Ishikawa (cell line): ENCODE measurements around the gene CR1.

Experiments
- EP300 ChIP-seq: IDR thresholded peaks from 2 replicates; pipeline ENCODE4 v1.6.1; 2012; ENCODE audit warnings: borderline replicate concordance
- MAX ChIP-seq: IDR thresholded peaks from 2 replicates; pipeline ENCODE4 v1.6.1; 2012
- RAD21 ChIP-seq: IDR thresholded peaks from 2 replicates; pipeline ENCODE4 v1.6.1; 2012; ENCODE audit warnings: low read depth
- REST ChIP-seq: IDR thresholded peaks from 2 replicates; pipeline ENCODE4 v1.6.1; 2012; ENCODE audit warnings: low read depth, mild to moderate bottlenecking
- TAF1 ChIP-seq: IDR thresholded peaks from 2 replicates; pipeline ENCODE4 v1.6.1; 2012; ENCODE audit warnings: low read depth, mild to moderate bottlenecking
- TCF12 ChIP-seq: IDR thresholded peaks from 2 replicates; pipeline ENCODE4 v1.6.1; 2012; ENCODE audit warnings: low read depth
- TEAD4 ChIP-seq: IDR thresholded peaks from 2 replicates; pipeline ENCODE4 v1.6.1; 2012
- YY1 ChIP-seq: IDR thresholded peaks from 2 replicates; pipeline ENCODE4 v1.6.1; 2012; ENCODE audit warnings: low read depth
- ZBTB7A ChIP-seq: IDR thresholded peaks from 2 replicates; pipeline ENCODE4 v1.6.1; 2012; ENCODE audit warnings: low read depth

- TF ChIP-seq RAD21 = no peak
- TF ChIP-seq MAX = no peak
- no peak for TF ChIP-seq YY1
- TF ChIP-seq EP300 = no peak
- TF ChIP-seq TEAD4 = no peak
- no peak for TF ChIP-seq TAF1
- TF ChIP-seq TCF12 = no peak
- no peak for TF ChIP-seq REST
- no peak for TF ChIP-seq ZBTB7A
These were observed 153.3 kb downstream of the CR1 start for GRCh38 chr1:207649210-207649753.
